Measurements from ENCODE around the gene EIF3M.
A peak's percentile ranks its signal among the peaks of the same experiment; 100 is the strongest.

The EIF3M gene

GRCh38 chr11:32573228-32573627 lies 10.4 kb upstream of the EIF3M start:
- TF ChIP-seq, protein P1, sequence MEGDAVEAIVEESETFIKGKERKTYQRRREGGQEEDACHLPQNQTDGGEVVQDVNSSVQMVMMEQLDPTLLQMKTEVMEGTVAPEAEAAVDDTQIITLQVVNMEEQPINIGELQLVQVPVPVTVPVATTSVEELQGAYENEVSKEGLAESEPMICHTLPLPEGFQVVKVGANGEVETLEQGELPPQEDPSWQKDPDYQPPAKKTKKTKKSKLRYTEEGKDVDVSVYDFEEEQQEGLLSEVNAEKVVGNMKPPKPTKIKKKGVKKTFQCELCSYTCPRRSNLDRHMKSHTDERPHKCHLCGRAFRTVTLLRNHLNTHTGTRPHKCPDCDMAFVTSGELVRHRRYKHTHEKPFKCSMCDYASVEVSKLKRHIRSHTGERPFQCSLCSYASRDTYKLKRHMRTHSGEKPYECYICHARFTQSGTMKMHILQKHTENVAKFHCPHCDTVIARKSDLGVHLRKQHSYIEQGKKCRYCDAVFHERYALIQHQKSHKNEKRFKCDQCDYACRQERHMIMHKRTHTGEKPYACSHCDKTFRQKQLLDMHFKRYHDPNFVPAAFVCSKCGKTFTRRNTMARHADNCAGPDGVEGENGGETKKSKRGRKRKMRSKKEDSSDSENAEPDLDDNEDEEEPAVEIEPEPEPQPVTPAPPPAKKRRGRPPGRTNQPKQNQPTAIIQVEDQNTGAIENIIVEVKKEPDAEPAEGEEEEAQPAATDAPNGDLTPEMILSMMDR (IDR thresholded peaks at IDR 0.05; ENCODE audit: insufficient read depth, low read depth, low read length, missing control alignments): no peak
- no peak for DNase-seq (ENCODE audit: low read depth)
- H3K4me3 ChIP-seq (ENCODE audit: low read depth, low read length): no peak overlapping the region

DNA sequence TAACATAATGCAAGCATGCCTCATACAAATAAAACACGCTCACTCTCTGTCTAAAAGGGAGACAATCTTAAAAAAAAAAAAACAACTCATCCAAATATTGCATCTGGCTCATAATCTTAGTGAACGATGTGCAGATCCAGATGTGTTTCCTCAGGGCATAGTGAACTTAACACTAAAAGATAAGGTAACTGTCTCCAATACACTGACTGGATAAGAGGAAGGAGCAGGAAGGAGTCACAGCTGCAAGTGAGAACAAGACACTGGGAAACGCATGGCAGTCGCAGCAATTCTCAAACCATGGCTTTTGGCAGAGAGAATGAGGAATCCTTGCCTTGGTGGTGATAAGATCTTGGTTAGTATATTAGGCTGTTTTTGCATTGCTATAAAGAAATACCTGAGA lies 9.2 kb upstream of the EIF3M start:
- TF ChIP-seq, protein P1 (IDR thresholded peaks at IDR 0.05; ENCODE audit: insufficient read depth, low read depth, low read length, missing control alignments): no peak
- H3K4me3 ChIP-seq (ENCODE audit: low read depth, low read length): no peak overlapping the region

GRCh38 chr11:32575070-32575469 lies 8.6 kb upstream of the EIF3M start:
- TF ChIP-seq, protein P1 (IDR thresholded peaks at IDR 0.05; ENCODE audit: insufficient read depth, low read depth, low read length, missing control alignments): no peak
- H3K4me3 ChIP-seq (ENCODE audit: low read depth, low read length): no peak overlapping the region
- no peak for DNase-seq (ENCODE audit: low read depth)

More for the DNA sequence above, 9.2 kb upstream of the EIF3M start:
- no peak for DNase-seq (ENCODE audit: low read depth)

GRCh38 chr11:32576456-32576855 lies 7.2 kb upstream of the EIF3M start:
- DNase-seq (ENCODE audit: low read depth): no peak
- no peak overlapping the region for H3K4me3 ChIP-seq (ENCODE audit: low read depth, low read length)
- TF ChIP-seq, protein P1 (IDR thresholded peaks at IDR 0.05; ENCODE audit: insufficient read depth, low read depth, low read length, missing control alignments): no peak

DNA sequence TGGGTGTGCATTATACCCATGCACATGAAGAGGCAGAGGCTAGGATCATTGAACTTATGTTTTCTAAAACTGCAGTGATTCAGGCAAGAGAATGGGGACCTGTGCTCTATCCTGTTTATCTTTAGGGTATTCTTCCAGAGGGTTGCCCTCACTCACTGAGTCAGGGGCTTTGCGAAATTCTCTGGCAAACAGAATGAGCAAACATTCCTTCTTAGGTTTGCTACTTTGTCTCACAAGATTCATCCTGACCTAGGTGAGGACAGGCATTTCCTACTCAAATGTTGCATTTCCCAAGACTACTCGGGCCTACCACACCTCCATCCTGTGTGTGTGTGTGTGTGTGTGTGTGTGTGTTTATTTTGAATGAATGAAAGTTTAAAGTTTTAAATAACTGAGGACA lies 2.7 kb upstream of the EIF3M start:
- TF ChIP-seq, protein P1 (IDR thresholded peaks at IDR 0.05; ENCODE audit: insufficient read depth, low read depth, low read length, missing control alignments): no peak
- no peak overlapping the region for H3K4me3 ChIP-seq (ENCODE audit: low read depth, low read length)
- DNase-seq (ENCODE audit: low read depth): no peak

GRCh38 chr11:32581556-32581955 lies 2.1 kb upstream of the EIF3M start:
- H3K4me3 ChIP-seq (ENCODE audit: low read depth, low read length): no peak overlapping the region
- DNase-seq (ENCODE audit: low read depth): no peak
- TF ChIP-seq, protein P1 (IDR thresholded peaks at IDR 0.05; ENCODE audit: insufficient read depth, low read depth, low read length, missing control alignments): no peak

DNA sequence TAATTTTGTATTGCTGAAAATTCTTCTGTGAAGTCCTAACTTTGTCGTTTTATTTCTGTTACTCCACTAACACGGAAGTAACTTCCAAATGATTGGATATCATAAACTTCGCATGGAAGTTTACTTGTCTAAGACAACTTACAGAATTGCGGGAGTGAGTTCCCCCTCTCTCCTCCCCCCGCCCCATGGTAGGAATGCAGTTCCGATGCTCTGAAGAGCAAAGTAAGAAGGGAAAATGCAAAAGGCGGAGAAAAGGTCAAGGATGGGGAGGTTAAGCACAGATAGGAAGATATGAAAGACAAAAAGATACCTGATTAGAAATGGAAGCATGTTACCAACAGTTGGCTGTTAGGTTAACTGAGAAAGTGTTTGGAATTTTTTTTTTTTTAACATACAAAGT lies 1.3 kb downstream of the EIF3M start:
- H3K4me3 ChIP-seq (ENCODE audit: low read depth, low read length): peak overlapping the region; percentile 83
- TF ChIP-seq, protein P1 (IDR thresholded peaks at IDR 0.05; ENCODE audit: insufficient read depth, low read depth, low read length, missing control alignments): no peak
- DNase-seq (ENCODE audit: low read depth): no peak
